ENCODE data around the gene TMEM126A. TPM values are rescaled to one million over a fixed set of nuclear protein-coding genes. Genes with fewer than 3 reads are reported as not detected.
A peak's percentile ranks its signal among the peaks of the same experiment; 100 is the strongest.

Gene TMEM126A
- total RNA-seq, 2 donors from 2014 or later: 26.3 to 26.7 TPM

- Histone ChIP-seq H3K9ac (ENCODE audit: extremely low read depth, low read length, poor library complexity, severe bottlenecking) (no peak within 1 kb of the TSS), H3K27ac (ENCODE audit: low read depth, low read length) (no peak within 1 kb of the TSS), H3K4me3 (ENCODE audit: low read length) (no peak within 1 kb of the TSS), H3K36me3 (ENCODE audit: control insufficient read depth, insufficient read depth, low read length) (no peaks in the 10 kb centered on the region), H3K27me3 (ENCODE audit: control insufficient read depth, insufficient read depth, low read length, poor library complexity, severe bottlenecking) (no peaks in the 10 kb centered on the region), H3K9me3 (ENCODE audit: control insufficient read depth, low read length) (no peaks in the 10 kb centered on the region), H3K4me1 (ENCODE audit: control insufficient read depth, insufficient read depth, low read length) (peaks cover 1% of the 10 kb centered on the region)
- H3K27ac Mint-ChIP-seq: no peak within 1 kb of the TSS
- H3K36me3 Mint-ChIP-seq (ENCODE audit: low read depth): no peaks in the 10 kb centered on the region
- H3K4me3 Mint-ChIP-seq: no peak within 1 kb of the TSS
- H3K27me3 Mint-ChIP-seq (ENCODE audit: insufficient read depth): no peaks in the 10 kb centered on the region
- H3K4me1 Mint-ChIP-seq: peaks cover 11% of the 10 kb centered on the region
- H3K9me3 Mint-ChIP-seq: no peaks in the 10 kb centered on the region
- TF ChIP-seq, protein P1, sequence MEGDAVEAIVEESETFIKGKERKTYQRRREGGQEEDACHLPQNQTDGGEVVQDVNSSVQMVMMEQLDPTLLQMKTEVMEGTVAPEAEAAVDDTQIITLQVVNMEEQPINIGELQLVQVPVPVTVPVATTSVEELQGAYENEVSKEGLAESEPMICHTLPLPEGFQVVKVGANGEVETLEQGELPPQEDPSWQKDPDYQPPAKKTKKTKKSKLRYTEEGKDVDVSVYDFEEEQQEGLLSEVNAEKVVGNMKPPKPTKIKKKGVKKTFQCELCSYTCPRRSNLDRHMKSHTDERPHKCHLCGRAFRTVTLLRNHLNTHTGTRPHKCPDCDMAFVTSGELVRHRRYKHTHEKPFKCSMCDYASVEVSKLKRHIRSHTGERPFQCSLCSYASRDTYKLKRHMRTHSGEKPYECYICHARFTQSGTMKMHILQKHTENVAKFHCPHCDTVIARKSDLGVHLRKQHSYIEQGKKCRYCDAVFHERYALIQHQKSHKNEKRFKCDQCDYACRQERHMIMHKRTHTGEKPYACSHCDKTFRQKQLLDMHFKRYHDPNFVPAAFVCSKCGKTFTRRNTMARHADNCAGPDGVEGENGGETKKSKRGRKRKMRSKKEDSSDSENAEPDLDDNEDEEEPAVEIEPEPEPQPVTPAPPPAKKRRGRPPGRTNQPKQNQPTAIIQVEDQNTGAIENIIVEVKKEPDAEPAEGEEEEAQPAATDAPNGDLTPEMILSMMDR (conservative IDR thresholded peaks at IDR 0.05): no peak
- WGBS, 2 experiments (ENCODE audit: insufficient coverage in 1 of 2, insufficient read length in 1 of 2): 91 to 92% methylated on average over 13 of the region's 13 CpGs
- DNase-seq: no peak
These were observed 38.2 kb downstream of the TMEM126A start, which contains the start of gene CCDC89 for GRCh38 chr11:85685820-85686459. CCDC89 (minus strand) TSS chr11:85686195; CDS start chr11:85686130, 65 bp downstream.

DNA sequence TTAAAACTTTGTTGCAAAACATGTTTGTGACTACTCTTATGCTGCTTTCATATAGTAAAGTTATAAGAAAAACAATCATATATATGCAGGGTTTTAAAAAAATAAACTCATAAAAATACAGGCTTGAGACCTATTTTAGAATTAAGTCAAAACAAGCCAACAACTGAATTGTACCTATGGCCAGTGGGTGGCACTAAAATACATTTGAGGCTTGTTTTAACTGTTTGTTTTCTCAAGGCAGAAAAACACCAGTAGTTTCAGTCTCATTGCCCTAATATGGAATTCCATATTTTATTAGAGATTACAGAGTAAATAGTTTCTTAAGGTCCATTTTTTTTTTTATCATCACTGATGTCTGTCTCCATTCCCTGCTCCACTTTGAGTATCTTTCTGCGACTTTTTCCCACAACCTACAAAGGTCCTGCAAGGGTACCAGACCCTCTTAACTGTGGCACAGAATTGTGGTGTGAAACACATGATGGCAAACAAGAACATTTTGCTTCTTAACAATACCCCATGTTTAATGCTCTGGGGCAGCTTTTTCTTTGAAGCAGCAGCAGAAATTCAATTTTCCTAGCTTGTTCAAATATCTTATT is 46.7 kb downstream of the TMEM126A start:
- DNase-seq: no peak
- no peak overlapping the region for H3K9ac ChIP-seq (ENCODE audit: extremely low read depth, low read length, poor library complexity, severe bottlenecking)
- TF ChIP-seq, protein P1 (conservative IDR thresholded peaks at IDR 0.05): peak; percentile 71
- Mint-ChIP-seq H3K4me1 (peaks cover under 1% of the 10 kb centered on the region), H3K9me3 (no peaks in the 10 kb centered on the region), H3K27ac (no peak overlapping the region), H3K27me3 (ENCODE audit: insufficient read depth) (no peaks in the 10 kb centered on the region), H3K4me3 (no peak overlapping the region), H3K36me3 (ENCODE audit: low read depth) (no peaks in the 10 kb centered on the region)
- WGBS, 2 experiments (ENCODE audit: insufficient coverage in 1 of 2, insufficient read length in 1 of 2): 94% methylated on average over 1 of the region's 1 CpG; no CpG with 5 or more reads in 1 of the 2 experiments
- H3K9me3 ChIP-seq (ENCODE audit: control insufficient read depth, low read length): no peaks in the 10 kb centered on the region
- H3K27me3 ChIP-seq (ENCODE audit: control insufficient read depth, insufficient read depth, low read length, poor library complexity, severe bottlenecking): no peaks in the 10 kb centered on the region
- H3K4me3 ChIP-seq (ENCODE audit: low read length): no peak overlapping the region
- H3K27ac ChIP-seq (ENCODE audit: low read depth, low read length): no peak overlapping the region
- H3K36me3 ChIP-seq (ENCODE audit: control insufficient read depth, insufficient read depth, low read length): no peaks in the 10 kb centered on the region
- H3K4me1 ChIP-seq (ENCODE audit: control insufficient read depth, insufficient read depth, low read length): no peaks in the 10 kb centered on the region

DNA sequence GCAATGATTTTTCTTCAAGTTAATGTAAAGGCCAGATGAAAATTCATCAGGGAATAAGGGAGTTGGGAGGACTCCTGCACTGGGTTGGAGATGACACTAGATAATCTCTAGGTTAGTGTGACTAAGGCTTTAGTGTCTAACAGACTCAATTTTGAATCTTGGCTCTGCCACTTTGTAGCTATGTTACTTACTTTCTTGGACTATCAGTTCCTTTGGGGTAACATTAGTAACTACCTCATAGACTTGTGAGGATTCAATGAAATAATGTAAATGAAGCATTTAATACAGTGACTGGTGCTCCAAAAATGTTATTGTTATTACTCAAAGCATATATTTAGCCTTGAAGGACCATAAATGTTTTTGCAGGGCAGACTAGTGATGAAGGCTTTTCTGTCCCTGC is 47.8 kb downstream of the TMEM126A start:
- Mint-ChIP-seq H3K27ac (no peak overlapping the region), H3K36me3 (ENCODE audit: low read depth) (no peaks in the 10 kb centered on the region), H3K4me3 (no peak overlapping the region), H3K9me3 (no peaks in the 10 kb centered on the region), H3K27me3 (ENCODE audit: insufficient read depth) (no peaks in the 10 kb centered on the region), H3K4me1 (peaks cover 7% of the 10 kb centered on the region)
- DNase-seq: no peak
- no peaks in the 10 kb centered on the region for H3K27me3 ChIP-seq (ENCODE audit: control insufficient read depth, insufficient read depth, low read length, poor library complexity, severe bottlenecking)
- no peak overlapping the region for H3K9ac ChIP-seq (ENCODE audit: extremely low read depth, low read length, poor library complexity, severe bottlenecking)
- TF ChIP-seq, protein P1 (conservative IDR thresholded peaks at IDR 0.05): no peak
- H3K36me3 ChIP-seq (ENCODE audit: control insufficient read depth, insufficient read depth, low read length): no peaks in the 10 kb centered on the region
- no peaks in the 10 kb centered on the region for H3K9me3 ChIP-seq (ENCODE audit: control insufficient read depth, low read length)
- H3K4me3 ChIP-seq (ENCODE audit: low read length): no peak overlapping the region
- H3K27ac ChIP-seq (ENCODE audit: low read depth, low read length): no peak overlapping the region
- H3K4me1 ChIP-seq (ENCODE audit: control insufficient read depth, insufficient read depth, low read length): no peaks in the 10 kb centered on the region

Data from endodermal cell (in vitro differentiated cells).